ENCODE measurements around the gene CCDC74B.
"Not testable (repeated sequence)": the region's sequence is repeated elsewhere in the genome, so short reads cannot be mapped to it uniquely, and the experiment has no call there.

The CCDC74B gene

GRCh38 chr2:130165293-130166016, 20.5 kb upstream of the CCDC74B start:
- no peak for DNase-seq

GRCh38 chr2:130162968-130163367, 18.1 kb upstream of the CCDC74B start:
- DNase-seq, result no peak

- DNase-seq, result not testable (repeated sequence)
These were observed 17.6 kb upstream of the CCDC74B start for GRCh38 chr2:130162486-130162885.

- not testable (repeated sequence) for DNase-seq
These were observed 16.2 kb upstream of the CCDC74B start for GRCh38 chr2:130160838-130161705.

GRCh38 chr2:130160131-130160530, 15.2 kb upstream of the CCDC74B start:
- no peak for DNase-seq

GRCh38 chr2:130159376-130159775, 14.5 kb upstream of the CCDC74B start:
- not testable (repeated sequence) for DNase-seq

- no peak for DNase-seq
These were observed 13.7 kb upstream of the CCDC74B start for GRCh38 chr2:130158631-130159030.

- not testable (repeated sequence) for DNase-seq
These were observed 13.1 kb upstream of the CCDC74B start for GRCh38 chr2:130157825-130158514.

GRCh38 chr2:130157354-130157753, 12.4 kb upstream of the CCDC74B start:
- DNase-seq, result not testable (repeated sequence)

GRCh38 chr2:130156624-130157004, 11.7 kb upstream of the CCDC74B start:
- DNase-seq, result no peak

- peak; percentile 53 for DNase-seq
These were observed 11.2 kb upstream of the CCDC74B start for GRCh38 chr2:130155956-130156623.

GRCh38 chr2:130154773-130155765, 10.2 kb upstream of the CCDC74B start:
- no peak for DNase-seq

- not testable (repeated sequence) for DNase-seq
These were observed 9.5 kb upstream of the CCDC74B start for GRCh38 chr2:130154423-130154770.

GRCh38 chr2:130153721-130154422, 9.0 kb upstream of the CCDC74B start:
- not testable (repeated sequence) for DNase-seq

- DNase-seq, result no peak
These were observed 8.1 kb upstream of the CCDC74B start for GRCh38 chr2:130152816-130153595.

- not testable (repeated sequence) for DNase-seq
These were observed 7.4 kb upstream of the CCDC74B start for GRCh38 chr2:130152136-130152815.

- DNase-seq, result not testable (repeated sequence)
These were observed 6.2 kb upstream of the CCDC74B start for GRCh38 chr2:130151145-130151512.

GRCh38 chr2:130150181-130151144, 5.6 kb upstream of the CCDC74B start:
- DNase-seq, result no peak
